ENCODE results near the gene EVI5L.

GRCh38 chr19:7790416-7790815, 39.6 kb upstream of the EVI5L start:
- no peak for TF ChIP-seq CTCF (IDR thresholded peaks at IDR 0.05; ENCODE audit: low read depth, low read length)
- TF ChIP-seq MYC (IDR thresholded peaks at IDR 0.05; ENCODE audit: low read depth, low read length): no peak
- no peak for TF ChIP-seq POLR2A (IDR thresholded peaks at IDR 0.05; ENCODE audit: extremely low read depth, insufficient read length)
